GM12878 (cell line): ENCODE results near the gene TREH. TPM values are rescaled to one million over a fixed set of nuclear protein-coding genes. Genes with fewer than 3 reads are reported as not detected.

Experiments used
- ATAC-seq: fragments of 200-7000 bp; cut with Tn5 transposase; 3 replicates; pipeline ENCODE4 v1.9.1; 2020; ENCODE audit warnings: mild to moderate bottlenecking, moderate library complexity
- BruUV-seq: library from RNA; stranded (reverse); fragments of 400-500 nt; replicated peaks from 2 replicates; lab custom pipeline; 2021; lab: Mats Ljungman, UMichigan
- CTCF ChIA-PET: fragments of 300-600 bp; sonication (Branson Sonifier 250); formaldehyde crosslinking; extraction: SDS; loops from one replicate; lab custom pipeline; 2021; ENCODE audit warnings: inconsistent platforms; lab: Yijun Ruan, JAX
- POLR2A ChIA-PET: fragments of 350-600 bp; formaldehyde crosslinking; extraction: SDS; loops from one replicate; lab custom pipeline; 2021; ENCODE audit warnings: inconsistent platforms; lab: Charles Lee
- RAD21 ChIA-PET: fragments of 300-600 bp; sonication (Branson Sonifier 250); formaldehyde crosslinking; loops from one replicate; lab custom pipeline; 2023; ENCODE audit warnings: antibody characterized with exemption; ENCODE audit not compliant: unreplicated experiment; lab: Charles Lee
- SMC1A ChIA-PET: fragments of 300-600 bp; sonication (Branson Sonifier 250); formaldehyde crosslinking; loops from one replicate; lab custom pipeline; 2023; ENCODE audit not compliant: unreplicated experiment, uncharacterized antibody; lab: Charles Lee
- DNase-seq: peaks from one replicate; pipeline ENCODE4 v3.0.0-alpha.2; 2011; ENCODE audit warnings: low read depth, low spot score
- FAIRE-seq: peaks from 3 replicates; lab custom pipeline; 2011; peaks lifted over from hg19 to GRCh38; lab: Jason Lieb, UNC
- H2AFZ ChIP-seq: 2 replicates; pipeline ENCODE4 v1.6.0; 2011; ENCODE audit warnings: low read depth, low read length, control low read depth; ENCODE audit not compliant: control insufficient read depth
- H3K27ac ChIP-seq: 2 replicates; pipeline ENCODE4 v1.5.1; 2011; ENCODE audit warnings: control low read depth; ENCODE audit not compliant: control insufficient read depth, insufficient read depth
- H3K27me3 ChIP-seq, 2 experiments: replicated peaks in 1 of 2; 2 replicates each; pipeline versions ENCODE4 v1.6.0 to v1.6.1; 2011; ENCODE audit warnings: low read length in 1 of 2; ENCODE audit not compliant: control insufficient read depth in 2 of 2, insufficient read depth in 2 of 2
- H3K36me3 ChIP-seq, 2 experiments: 2 replicates each; pipeline ENCODE4 v1.5.1; 2011; ENCODE audit warnings: low read length in 1 of 2; ENCODE audit not compliant: control insufficient read depth in 2 of 2, insufficient read depth in 2 of 2
- H3K4me1 ChIP-seq: 2 replicates; pipeline ENCODE4 v1.6.1; 2011; ENCODE audit warnings: mild to moderate bottlenecking, low read length, moderate library complexity, mixed read lengths; ENCODE audit not compliant: control insufficient read depth, insufficient read depth
- H3K4me2 ChIP-seq: 2 replicates; pipeline ENCODE4 v1.6.0; 2011; ENCODE audit warnings: control low read depth; ENCODE audit not compliant: control insufficient read depth, insufficient read depth
- H3K4me3 ChIP-seq: fragments of 200-600 bp; sonication (generic); 2 replicates; pipeline ENCODE4 v1.5.1; 2016
- H3K79me2 ChIP-seq: 2 replicates; pipeline ENCODE4 v1.6.0; 2011; ENCODE audit warnings: low read length; ENCODE audit not compliant: control insufficient read depth, insufficient read depth
- H3K9ac ChIP-seq: 2 replicates; pipeline ENCODE4 v1.8.0; 2011; ENCODE audit warnings: low read length, control low read depth, mixed read lengths; ENCODE audit not compliant: control insufficient read depth, insufficient read depth
- H3K9me3 ChIP-seq: replicated peaks from 3 replicates; pipeline ENCODE4 v1.5.1; 2011; ENCODE audit warnings: mild to moderate bottlenecking, low read length; ENCODE audit not compliant: control insufficient read depth, insufficient read depth
- H4K20me1 ChIP-seq: 2 replicates; pipeline ENCODE4 v1.6.0; 2011; ENCODE audit not compliant: control insufficient read depth, insufficient read depth
- CBFB ChIP-seq: IDR thresholded peaks from 2 replicates; pipeline ENCODE4 v1.6.1; 2016; ENCODE audit warnings: antibody characterized with exemption, low read depth
- CBX5 ChIP-seq: sonication (generic); IDR thresholded peaks from 2 replicates; pipeline ENCODE4 v1.6.1; 2016; ENCODE audit warnings: low read depth, moderate library complexity, mild to moderate bottlenecking, inconsistent platforms
- HDGF ChIP-seq: fragments of 450-650 bp; IDR thresholded peaks from 2 replicates; pipeline ENCODE4 v1.6.1; 2016; ENCODE audit warnings: antibody characterized with exemption
- RAD51 ChIP-seq: fragments of 450-650 bp; IDR thresholded peaks from 2 replicates; pipeline ENCODE4 v1.6.1; 2016; ENCODE audit warnings: moderate library complexity, mild to moderate bottlenecking, inconsistent platforms
- RBBP5 ChIP-seq: fragments of 200-600 bp; sonication (generic); conservative IDR thresholded peaks from 2 replicates; pipeline ENCODE4 v1.6.1; 2016
- RFX5 ChIP-seq: IDR thresholded peaks from 2 replicates; pipeline ENCODE4 v1.6.1; 2011; ENCODE audit warnings: low read depth, low read length, improper control_type of control experiment
- SPI1 ChIP-seq: IDR thresholded peaks from 2 replicates; pipeline ENCODE4 v1.6.1; 2011; ENCODE audit warnings: low read depth, mild to moderate bottlenecking, low read length, moderate library complexity, borderline replicate concordance; ENCODE audit not compliant: insufficient read depth
- SRF ChIP-seq, 2 experiments: IDR thresholded peaks; 2 replicates each; pipeline ENCODE4 v1.6.1; 2011; ENCODE audit warnings: low read depth in 2 of 2, low read length in 2 of 2, mild to moderate bottlenecking in 1 of 2, moderate library complexity in 1 of 2
- YBX1 ChIP-seq: fragments of 450-650 bp; IDR thresholded peaks from 2 replicates; pipeline ENCODE4 v1.6.1; 2016; ENCODE audit warnings: antibody characterized with exemption
- ZZZ3 ChIP-seq: IDR thresholded peaks from 2 replicates; pipeline ENCODE4 v1.6.1; 2011; ENCODE audit warnings: low read depth; ENCODE audit not compliant: control insufficient read depth, insufficient read length
- WGBS: methylation state at CpG from one replicate; pipeline ENCODE4 v1.1.6; 2016; ENCODE audit warnings: low lambda C conversion rate; ENCODE audit not compliant: insufficient replicate concordance, insufficient coverage; ENCODE audit errors: missing lambda C conversion rate; 5-methylcytosine and 5-hydroxymethylcytosine counted together
- in situ Hi-C: fragments of 300-500 bp; cut with MboI; formaldehyde crosslinking; loops from 9 replicates; pipeline ENCODE4 v1.14.3; 2018; ENCODE audit warnings: mixed read lengths
- intact Hi-C: fragments of 100-400 bp; cut with micrococcal nuclease; formaldehyde crosslinking; loops from one replicate; pipeline ENCODE4 v1.14.2; 2022; ENCODE audit not compliant: unreplicated experiment
- polyA plus RNA-seq, 11 experiments: library from polyadenylated mRNA; depleted of rRNA in 4 of 11; unstranded in 6 of 11; stranded (reverse) in 5 of 11; fragments of >200 nt; fragmentation: Nextera tagmentation in 4 of 11; fragmentation: Illumina TruSeq in 1 of 11; extraction: Ambion mirVana in 4 of 11; extraction: Trizol in 1 of 11; gene quantifications; 1 replicate in 1 of 11; 2 replicates in 10 of 11; pipeline versions ENCODE4 v1.2.1 to v1.2.3, GENCODE V29; 2011 to 2016; ENCODE audit warnings: inconsistent platforms in 2 of 11, missing spikeins in 2 of 11, low read depth in 1 of 11
- total RNA-seq, 4 experiments: library from RNA; depleted of rRNA in 3 of 4; stranded (reverse); fragments of >200 nt in 3 of 4; fragmentation: Illumina TruSeq in 1 of 4; extraction: Trizol in 1 of 4; gene quantifications; 2 replicates each; pipeline versions ENCODE4 v1.2.1 to v1.2.3, GENCODE V29; 2013 to 2021
- TF ChIP-seq, protein P1 (sequence below): IDR thresholded peaks from 2 replicates; pipeline ENCODE4 v1.6.1; 2012; ENCODE audit warnings: low read depth, low read length, improper control_type of control experiment
- TF ChIP-seq, protein P2 (sequence below): IDR thresholded peaks from 2 replicates; pipeline ENCODE4 v1.6.1; 2012; ENCODE audit warnings: low read length, inconsistent platforms
- TF ChIP-seq, protein P3 (sequence below): fragments of 450-650 bp; formaldehyde crosslinking; IDR thresholded peaks from 2 replicates; pipeline ENCODE4 v1.5.0; 2022; ENCODE audit warnings: mild to moderate bottlenecking, missing genetic modification characterization
- TF ChIP-seq, protein P4 (sequence below): fragments of 450-650 bp; formaldehyde crosslinking; IDR thresholded peaks from 2 replicates; pipeline ENCODE4 v1.4.0; 2020; ENCODE audit warnings: mild to moderate bottlenecking, moderate library complexity

Gene TREH
- total and polyA plus RNA-seq, 10 of the 15 experiments (the other 5 are each of a cell fraction or from before 2014, with no cell fraction given): not detected

DNA sequence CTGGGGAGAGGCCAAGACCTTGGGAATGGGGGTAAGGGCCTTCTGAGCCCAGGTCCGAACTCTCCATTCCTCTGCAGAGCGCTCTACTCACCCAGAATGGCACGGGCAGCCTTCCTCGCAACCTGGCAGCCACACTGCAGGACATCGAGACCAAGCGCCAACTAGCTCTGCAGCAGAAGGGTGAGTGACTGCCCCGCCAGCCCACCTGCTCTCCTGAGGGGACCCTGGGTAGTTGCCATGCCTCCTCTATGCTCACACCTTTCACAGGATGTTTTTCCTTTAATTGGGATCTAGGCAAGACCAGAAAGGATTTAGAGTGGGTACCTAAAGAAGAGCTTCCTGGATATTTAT lies 35.5 kb downstream of the TREH start (continued):
- TF ChIP-seq, protein P1, sequence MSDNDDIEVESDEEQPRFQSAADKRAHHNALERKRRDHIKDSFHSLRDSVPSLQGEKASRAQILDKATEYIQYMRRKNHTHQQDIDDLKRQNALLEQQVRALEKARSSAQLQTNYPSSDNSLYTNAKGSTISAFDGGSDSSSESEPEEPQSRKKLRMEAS: no peak
- TF ChIP-seq CBX5 (no peak), ZZZ3 (no peak), RFX5 (no peak), YBX1 (no peak), RAD51 (no peak)
- TF ChIP-seq, protein P2, sequence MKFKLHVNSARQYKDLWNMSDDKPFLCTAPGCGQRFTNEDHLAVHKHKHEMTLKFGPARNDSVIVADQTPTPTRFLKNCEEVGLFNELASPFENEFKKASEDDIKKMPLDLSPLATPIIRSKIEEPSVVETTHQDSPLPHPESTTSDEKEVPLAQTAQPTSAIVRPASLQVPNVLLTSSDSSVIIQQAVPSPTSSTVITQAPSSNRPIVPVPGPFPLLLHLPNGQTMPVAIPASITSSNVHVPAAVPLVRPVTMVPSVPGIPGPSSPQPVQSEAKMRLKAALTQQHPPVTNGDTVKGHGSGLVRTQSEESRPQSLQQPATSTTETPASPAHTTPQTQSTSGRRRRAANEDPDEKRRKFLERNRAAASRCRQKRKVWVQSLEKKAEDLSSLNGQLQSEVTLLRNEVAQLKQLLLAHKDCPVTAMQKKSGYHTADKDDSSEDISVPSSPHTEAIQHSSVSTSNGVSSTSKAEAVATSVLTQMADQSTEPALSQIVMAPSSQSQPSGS: no peak

DNA sequence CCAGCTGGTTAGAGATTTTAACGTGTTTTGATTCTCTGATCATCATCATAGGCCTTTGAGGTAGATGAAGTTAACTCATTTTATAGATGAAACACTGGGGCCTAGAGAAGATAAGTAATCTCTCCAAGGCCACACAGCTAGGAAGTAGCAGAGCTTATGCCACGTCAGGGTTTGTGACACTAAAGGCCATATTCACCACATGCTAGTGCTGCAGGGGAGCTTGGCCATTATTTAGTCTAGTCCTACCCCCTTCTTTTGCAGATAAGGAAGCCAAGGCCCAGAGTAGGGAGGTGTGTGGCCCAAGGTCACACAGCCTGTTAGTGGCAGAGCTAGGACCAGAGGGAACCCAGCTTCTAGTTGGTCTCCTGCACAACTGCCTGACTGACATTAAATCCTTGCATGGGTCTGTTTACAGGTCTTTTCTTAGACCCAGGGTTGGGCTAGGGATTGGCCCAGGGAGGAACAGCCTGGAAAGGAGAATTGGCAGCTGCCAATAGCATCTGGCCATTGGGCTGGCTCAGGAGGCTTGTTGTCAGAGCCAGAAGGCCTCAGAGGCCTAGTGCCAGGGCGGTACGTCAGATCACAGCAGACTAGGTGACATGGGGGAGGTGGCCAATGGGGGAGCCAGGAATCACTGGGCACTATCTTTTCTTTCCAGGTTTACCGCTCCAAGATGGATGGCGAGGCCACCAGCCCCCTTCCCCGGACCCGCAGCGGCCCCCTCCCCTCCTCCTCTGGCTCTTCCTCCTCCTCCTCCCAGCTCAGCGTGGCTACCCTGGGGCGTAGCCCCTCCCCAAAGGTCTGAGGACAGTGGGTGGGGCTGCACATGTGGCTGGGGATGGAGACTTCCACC lies 36.1 kb downstream of the TREH start:
- H3K27ac ChIP-seq: no peak overlapping the region
- no peaks in the 10 kb centered on the region for H3K9me3 ChIP-seq
- H4K20me1 ChIP-seq: no peaks in the 10 kb centered on the region
- no peaks in the 10 kb centered on the region for H3K79me2 ChIP-seq
- no peak overlapping the region for H3K4me3 ChIP-seq
- H3K4me2 ChIP-seq: no peak overlapping the region
- 65% methylated on average over 4 of the region's 11 CpGs for WGBS
- H3K27me3 ChIP-seq: peaks cover 1 to 4% of the 10 kb centered on the region in 2 experiments
- FAIRE-seq: no peak
- no peak overlapping the region for H3K9ac ChIP-seq
- intact Hi-C loops (no loop called here), in situ Hi-C loops (no loop called here)
- H2AFZ ChIP-seq: no peak overlapping the region
- no TSS peak for BruUV-seq
- no peak for ATAC-seq
- no peaks in the 10 kb centered on the region for H3K36me3 ChIP-seq
- ChIA-PET SMC1A (no interaction called here), POLR2A (no interaction called here), RAD21 (interaction anchor here (1.1 kb wide), 1 partner anchor 17 kb away, joined by 3 read pairs; no protein-coding TSS in a partner anchor), CTCF (interaction anchor here (1.3 kb wide), 1 partner anchor 31 kb away, joined by 3 read pairs; no protein-coding TSS in a partner anchor)
- no peaks in the 10 kb centered on the region for H3K4me1 ChIP-seq
- no peak for DNase-seq
- TF ChIP-seq SRF (IDR thresholded peaks at IDR 0.05; ENCODE audit: low read depth in 2 of 2, low read length in 2 of 2) (no peak), RBBP5 (no peak), CBFB (no peak), SPI1 (no peak), HDGF (no peak)
- TF ChIP-seq, protein P3, sequence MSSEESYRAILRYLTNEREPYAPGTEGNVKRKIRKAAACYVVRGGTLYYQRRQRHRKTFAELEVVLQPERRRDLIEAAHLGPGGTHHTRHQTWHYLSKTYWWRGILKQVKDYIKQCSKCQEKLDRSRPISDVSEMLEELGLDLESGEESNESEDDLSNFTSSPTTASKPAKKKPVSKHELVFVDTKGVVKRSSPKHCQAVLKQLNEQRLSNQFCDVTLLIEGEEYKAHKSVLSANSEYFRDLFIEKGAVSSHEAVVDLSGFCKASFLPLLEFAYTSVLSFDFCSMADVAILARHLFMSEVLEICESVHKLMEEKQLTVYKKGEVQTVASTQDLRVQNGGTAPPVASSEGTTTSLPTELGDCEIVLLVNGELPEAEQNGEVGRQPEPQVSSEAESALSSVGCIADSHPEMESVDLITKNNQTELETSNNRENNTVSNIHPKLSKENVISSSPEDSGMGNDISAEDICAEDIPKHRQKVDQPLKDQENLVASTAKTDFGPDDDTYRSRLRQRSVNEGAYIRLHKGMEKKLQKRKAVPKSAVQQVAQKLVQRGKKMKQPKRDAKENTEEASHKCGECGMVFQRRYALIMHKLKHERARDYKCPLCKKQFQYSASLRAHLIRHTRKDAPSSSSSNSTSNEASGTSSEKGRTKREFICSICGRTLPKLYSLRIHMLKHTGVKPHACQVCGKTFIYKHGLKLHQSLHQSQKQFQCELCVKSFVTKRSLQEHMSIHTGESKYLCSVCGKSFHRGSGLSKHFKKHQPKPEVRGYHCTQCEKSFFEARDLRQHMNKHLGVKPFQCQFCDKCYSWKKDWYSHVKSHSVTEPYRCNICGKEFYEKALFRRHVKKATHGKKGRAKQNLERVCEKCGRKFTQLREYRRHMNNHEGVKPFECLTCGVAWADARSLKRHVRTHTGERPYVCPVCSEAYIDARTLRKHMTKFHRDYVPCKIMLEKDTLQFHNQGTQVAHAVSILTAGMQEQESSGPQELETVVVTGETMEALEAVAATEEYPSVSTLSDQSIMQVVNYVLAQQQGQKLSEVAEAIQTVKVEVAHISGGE (CRISPR knock-in tag): no peak
- TF ChIP-seq, protein P4, sequence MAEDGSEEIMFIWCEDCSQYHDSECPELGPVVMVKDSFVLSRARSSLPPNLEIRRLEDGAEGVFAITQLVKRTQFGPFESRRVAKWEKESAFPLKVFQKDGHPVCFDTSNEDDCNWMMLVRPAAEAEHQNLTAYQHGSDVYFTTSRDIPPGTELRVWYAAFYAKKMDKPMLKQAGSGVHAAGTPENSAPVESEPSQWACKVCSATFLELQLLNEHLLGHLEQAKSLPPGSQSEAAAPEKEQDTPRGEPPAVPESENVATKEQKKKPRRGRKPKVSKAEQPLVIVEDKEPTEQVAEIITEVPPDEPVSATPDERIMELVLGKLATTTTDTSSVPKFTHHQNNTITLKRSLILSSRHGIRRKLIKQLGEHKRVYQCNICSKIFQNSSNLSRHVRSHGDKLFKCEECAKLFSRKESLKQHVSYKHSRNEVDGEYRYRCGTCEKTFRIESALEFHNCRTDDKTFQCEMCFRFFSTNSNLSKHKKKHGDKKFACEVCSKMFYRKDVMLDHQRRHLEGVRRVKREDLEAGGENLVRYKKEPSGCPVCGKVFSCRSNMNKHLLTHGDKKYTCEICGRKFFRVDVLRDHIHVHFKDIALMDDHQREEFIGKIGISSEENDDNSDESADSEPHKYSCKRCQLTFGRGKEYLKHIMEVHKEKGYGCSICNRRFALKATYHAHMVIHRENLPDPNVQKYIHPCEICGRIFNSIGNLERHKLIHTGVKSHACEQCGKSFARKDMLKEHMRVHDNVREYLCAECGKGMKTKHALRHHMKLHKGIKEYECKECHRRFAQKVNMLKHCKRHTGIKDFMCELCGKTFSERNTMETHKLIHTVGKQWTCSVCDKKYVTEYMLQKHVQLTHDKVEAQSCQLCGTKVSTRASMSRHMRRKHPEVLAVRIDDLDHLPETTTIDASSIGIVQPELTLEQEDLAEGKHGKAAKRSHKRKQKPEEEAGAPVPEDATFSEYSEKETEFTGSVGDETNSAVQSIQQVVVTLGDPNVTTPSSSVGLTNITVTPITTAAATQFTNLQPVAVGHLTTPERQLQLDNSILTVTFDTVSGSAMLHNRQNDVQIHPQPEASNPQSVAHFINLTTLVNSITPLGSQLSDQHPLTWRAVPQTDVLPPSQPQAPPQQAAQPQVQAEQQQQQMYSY: no peak
